ENCODE measurements around the gene SOD2. TPM values are rescaled to one million over a fixed set of nuclear protein-coding genes. Genes with fewer than 3 reads are reported as not detected.
"Not testable (repeated sequence)": the region's sequence is repeated elsewhere in the genome, so short reads cannot be mapped to it uniquely, and the experiment has no call there.

Gene SOD2
- polyA plus RNA-seq, 1 donor from 2014 or later = 137 TPM

- Histone ChIP-seq H2AFZ (ENCODE audit: low read depth, low read length) (peak overlapping the region; percentile 95), H3K79me2 (replicated peaks; ENCODE audit: insufficient read depth, low read length) (peaks cover 63% of the 10 kb centered on the region)
These were observed 33.3 kb upstream of the SOD2 start for GRCh38 chr6:159726255-159726917.

GRCh38 chr6:159725208-159725607 is 32.2 kb upstream of the SOD2 start:
- not testable (repeated sequence) for H3K36me3 ChIP-seq (ENCODE audit: insufficient read depth, low read length); H3K4me3 ChIP-seq (ENCODE audit: low read length); H3F3A ChIP-seq (ENCODE audit: insufficient read depth, low read length, poor library complexity, severe bottlenecking); H2AFZ ChIP-seq (ENCODE audit: low read depth, low read length); H3K9me2 ChIP-seq (ENCODE audit: insufficient read depth, low read length); H3K9me3 ChIP-seq (ENCODE audit: low read length); H3K9ac ChIP-seq (ENCODE audit: low read length); H3K27me3 ChIP-seq (ENCODE audit: insufficient read depth, low read depth, low read length); H4K20me1 ChIP-seq (ENCODE audit: insufficient read depth)
- peak overlapping the region; percentile 17 for H3K4me2 ChIP-seq (ENCODE audit: low read length)
- H3K79me2 ChIP-seq (replicated peaks; ENCODE audit: insufficient read depth, low read length) = peaks cover 56% of the 10 kb centered on the region
- peak overlapping the region; percentile 99 for H3K27ac ChIP-seq (ENCODE audit: low read length)

More at GRCh38 chr6:159726255-159726917, 33.3 kb upstream of the SOD2 start:
- peak overlapping the region; percentile 98 for H3K9ac ChIP-seq (ENCODE audit: low read length)
- peak overlapping the region; percentile 96 for H3K4me3 ChIP-seq (ENCODE audit: low read length)
- no peaks in the 10 kb centered on the region for H3K36me3 ChIP-seq (ENCODE audit: insufficient read depth, low read length)
- no peaks in the 10 kb centered on the region for H3K9me3 ChIP-seq (ENCODE audit: low read length)
- H3F3A ChIP-seq (ENCODE audit: insufficient read depth, low read length, poor library complexity, severe bottlenecking) = peaks cover 6% of the 10 kb centered on the region
- H3K27ac ChIP-seq (ENCODE audit: low read length) = peak overlapping the region; percentile 99
- peak; percentile 23 for TF ChIP-seq RAD21 (conservative IDR thresholded peaks at IDR 0.05)
- peak; percentile 88 for TF ChIP-seq REST (IDR thresholded peaks at IDR 0.05; ENCODE audit: borderline replicate concordance)
- TF ChIP-seq SMC3 (conservative IDR thresholded peaks at IDR 0.05; ENCODE audit: poor library complexity) = peak; percentile 41
- TF ChIP-seq CTCF (IDR thresholded peaks at IDR 0.05; ENCODE audit: poor library complexity, severe bottlenecking) = peak; percentile 27
- no peak for TF ChIP-seq POLR2AphosphoS5 (IDR thresholded peaks at IDR 0.05)
- H3K9me2 ChIP-seq (ENCODE audit: insufficient read depth, low read length) = no peaks in the 10 kb centered on the region
- peak overlapping the region; percentile 90 for H3K4me2 ChIP-seq (ENCODE audit: low read length)
- no peaks in the 10 kb centered on the region for H3K27me3 ChIP-seq (ENCODE audit: insufficient read depth, low read depth, low read length)
- peaks cover 15% of the 10 kb centered on the region for H4K20me1 ChIP-seq (ENCODE audit: insufficient read depth)

GRCh38 chr6:159724778-159725177 is 31.7 kb upstream of the SOD2 start:
- peaks cover 4% of the 10 kb centered on the region for H4K20me1 ChIP-seq (ENCODE audit: insufficient read depth)
- no peaks in the 10 kb centered on the region for H3K9me3 ChIP-seq (ENCODE audit: low read length)
- H3K27me3 ChIP-seq (ENCODE audit: insufficient read depth, low read depth, low read length) = no peaks in the 10 kb centered on the region
- H3K79me2 ChIP-seq (replicated peaks; ENCODE audit: insufficient read depth, low read length) = peaks cover 52% of the 10 kb centered on the region
- H3K27ac ChIP-seq (ENCODE audit: low read length) = no peak overlapping the region
- no peaks in the 10 kb centered on the region for H3K36me3 ChIP-seq (ENCODE audit: insufficient read depth, low read length)
- H3K4me3 ChIP-seq (ENCODE audit: low read length) = no peak overlapping the region
- no peak overlapping the region for H3K4me2 ChIP-seq (ENCODE audit: low read length)
- no peaks in the 10 kb centered on the region for H3K9me2 ChIP-seq (ENCODE audit: insufficient read depth, low read length)
- H2AFZ ChIP-seq (ENCODE audit: low read depth, low read length) = no peak overlapping the region
- H3K9ac ChIP-seq (ENCODE audit: low read length) = no peak overlapping the region
- peaks cover 6% of the 10 kb centered on the region for H3F3A ChIP-seq (ENCODE audit: insufficient read depth, low read length, poor library complexity, severe bottlenecking)
- no peak for TF ChIP-seq EP300 (conservative IDR thresholded peaks at IDR 0.05; ENCODE audit: poor library complexity, severe bottlenecking)

All from neural cell (in vitro differentiated cells).